Neural cell (in vitro differentiated cells): ENCODE results near the gene PODNL1. TPM values are rescaled to one million over a fixed set of nuclear protein-coding genes. Genes with fewer than 3 reads are reported as not detected.
"Not testable (repeated sequence)": the region's sequence is repeated elsewhere in the genome, so short reads cannot be mapped to it uniquely, and the experiment has no call there.

Experiments used
- H2AFZ ChIP-seq: fragments of 200-600, 300-800 bp; sonication (generic), shearing (Covaris generic); 2 replicates; pipeline ENCODE4 v1.6.0; 2014; ENCODE audit warnings: low read depth, mild to moderate bottlenecking, antibody characterized with exemption, low read length, moderate library complexity
- H3F3A ChIP-seq: fragments of 200-600 bp; shearing (Covaris generic); 2 replicates; pipeline ENCODE4 v1.6.1; 2016; ENCODE audit warnings: mild to moderate bottlenecking, moderate library complexity, mixed read lengths, antibody characterized with exemption, low read length; ENCODE audit not compliant: insufficient read depth, poor library complexity, severe bottlenecking
- H3K27ac ChIP-seq: fragments of 200-600, 300-800 bp; sonication (generic), shearing (Covaris generic); 2 replicates; pipeline ENCODE4 v1.5.1; 2014; ENCODE audit warnings: mild to moderate bottlenecking, low read length, moderate library complexity
- H3K27me3 ChIP-seq: fragments of 300-800, 200-600 bp; sonication (generic), shearing (Covaris generic); 2 replicates; pipeline ENCODE4 v1.6.0; 2014; ENCODE audit warnings: mild to moderate bottlenecking, low read depth, low read length, moderate library complexity; ENCODE audit not compliant: insufficient read depth
- H3K36me3 ChIP-seq: fragments of 300-800, 200-600 bp; sonication (generic), shearing (Covaris generic); 2 replicates; pipeline ENCODE4 v1.5.1; 2014; ENCODE audit warnings: mild to moderate bottlenecking, antibody characterized with exemption, low read length, moderate library complexity; ENCODE audit not compliant: insufficient read depth
- H3K4me2 ChIP-seq: fragments of 300-800, 200-600 bp; sonication (generic), shearing (Covaris generic); 2 replicates; pipeline ENCODE4 v1.6.0; 2014; ENCODE audit warnings: mild to moderate bottlenecking, low read length
- H3K4me3 ChIP-seq: fragments of 300-800, 200-600 bp; sonication (generic), shearing (Covaris generic); 2 replicates; pipeline ENCODE4 v1.5.1; 2014; ENCODE audit warnings: mild to moderate bottlenecking, low read length, moderate library complexity
- H3K79me2 ChIP-seq: fragments of 200-600 bp; shearing (Covaris generic); replicated peaks from 2 replicates; pipeline ENCODE4 v1.6.0; 2014; ENCODE audit warnings: mild to moderate bottlenecking, low read length, moderate library complexity; ENCODE audit not compliant: insufficient read depth
- H3K9ac ChIP-seq: fragments of 300-800, 200-600 bp; sonication (generic), shearing (Covaris generic); 2 replicates; pipeline ENCODE4 v1.6.1; 2016; ENCODE audit warnings: mild to moderate bottlenecking, low read length, mixed read lengths
- H3K9me2 ChIP-seq: fragments of 200-600 bp; shearing (Covaris generic); 2 replicates; pipeline ENCODE4 v1.6.1; 2016; ENCODE audit warnings: mild to moderate bottlenecking, low read length, mixed read lengths; ENCODE audit not compliant: insufficient read depth
- H3K9me3 ChIP-seq: fragments of 200-600, 300-800 bp; sonication (generic), shearing (Covaris generic); 2 replicates; pipeline ENCODE4 v1.6.1; 2016; ENCODE audit warnings: mild to moderate bottlenecking, mixed run types, low read length, moderate library complexity, mixed read lengths
- H4K20me1 ChIP-seq: fragments of 200-600 bp; shearing (Covaris generic); 2 replicates; pipeline ENCODE4 v1.6.1; 2016; ENCODE audit warnings: mild to moderate bottlenecking, mixed run types; ENCODE audit not compliant: insufficient read depth
- EP300 ChIP-seq: fragments of 450-650 bp; conservative IDR thresholded peaks from 2 replicates; pipeline ENCODE4 v1.6.1; 2014; ENCODE audit warnings: antibody characterized with exemption, mild to moderate bottlenecking, moderate library complexity; ENCODE audit not compliant: poor library complexity, severe bottlenecking
- EZH2 ChIP-seq: fragments of 200-600, 300-800 bp; shearing (Covaris generic), sonication (generic); IDR thresholded peaks from 2 replicates; pipeline ENCODE4 v1.6.1; 2014; ENCODE audit warnings: antibody characterized with exemption, low read length, borderline replicate concordance, mild to moderate bottlenecking; ENCODE audit not compliant: insufficient read depth, poor library complexity, severe bottlenecking
- MXI1 ChIP-seq: fragments of 450-650 bp; conservative IDR thresholded peaks from 2 replicates; pipeline ENCODE4 v1.6.1; 2014; ENCODE audit warnings: antibody characterized with exemption, mild to moderate bottlenecking; ENCODE audit not compliant: poor library complexity, severe bottlenecking
- POLR2AphosphoS5 ChIP-seq: IDR thresholded peaks from 2 replicates; pipeline ENCODE4 v1.6.1; 2012
- RAD21 ChIP-seq: fragments of 450-650 bp; conservative IDR thresholded peaks from 2 replicates; pipeline ENCODE4 v1.6.1; 2014; ENCODE audit warnings: antibody characterized with exemption, mild to moderate bottlenecking, moderate library complexity
- REST ChIP-seq: IDR thresholded peaks from 2 replicates; pipeline ENCODE4 v1.6.1; 2012; ENCODE audit warnings: borderline replicate concordance
- SMC3 ChIP-seq: fragments of 450-650 bp; conservative IDR thresholded peaks from 2 replicates; pipeline ENCODE4 v1.6.1; 2014; ENCODE audit warnings: antibody characterized with exemption, mild to moderate bottlenecking, moderate library complexity; ENCODE audit not compliant: poor library complexity
- TAF1 ChIP-seq: IDR thresholded peaks from 2 replicates; pipeline ENCODE4 v1.6.1; 2012; ENCODE audit warnings: low read depth
- polyA plus RNA-seq: library from polyadenylated mRNA; depleted of rRNA; stranded (reverse); fragments of >200 nt; gene quantifications from 2 replicates; pipeline ENCODE4 v1.2.3, GENCODE V29; 2014
- TF ChIP-seq, protein P1 (sequence below): fragments of 450-650 bp; IDR thresholded peaks from 2 replicates; pipeline ENCODE4 v1.5.1; 2014; ENCODE audit warnings: antibody characterized with exemption, mild to moderate bottlenecking, moderate library complexity; ENCODE audit not compliant: poor library complexity, severe bottlenecking

Gene PODNL1
- polyA plus RNA-seq, 1 donor from 2014 or later, result not detected

GRCh38 chr19:13968999-13969398 lies 30.8 kb upstream of the PODNL1 start:
- Histone ChIP-seq H3K36me3 (no peaks in the 10 kb centered on the region), H3K79me2 (no peaks in the 10 kb centered on the region), H3K9me3 (no peaks in the 10 kb centered on the region), H3K27me3 (no peaks in the 10 kb centered on the region), H3F3A (no peaks in the 10 kb centered on the region), H3K9me2 (no peaks in the 10 kb centered on the region), H2AFZ (no peak overlapping the region), H3K9ac (no peak overlapping the region), H4K20me1 (no peaks in the 10 kb centered on the region), H3K4me3 (no peak overlapping the region), H3K4me2 (no peak overlapping the region), H3K27ac (no peak overlapping the region)
- TF ChIP-seq EP300 (no peak), RAD21 (no peak), SMC3 (no peak), POLR2AphosphoS5 (no peak), EZH2 (no peak), MXI1 (no peak), TAF1 (no peak), REST (no peak)
- TF ChIP-seq, protein P1, sequence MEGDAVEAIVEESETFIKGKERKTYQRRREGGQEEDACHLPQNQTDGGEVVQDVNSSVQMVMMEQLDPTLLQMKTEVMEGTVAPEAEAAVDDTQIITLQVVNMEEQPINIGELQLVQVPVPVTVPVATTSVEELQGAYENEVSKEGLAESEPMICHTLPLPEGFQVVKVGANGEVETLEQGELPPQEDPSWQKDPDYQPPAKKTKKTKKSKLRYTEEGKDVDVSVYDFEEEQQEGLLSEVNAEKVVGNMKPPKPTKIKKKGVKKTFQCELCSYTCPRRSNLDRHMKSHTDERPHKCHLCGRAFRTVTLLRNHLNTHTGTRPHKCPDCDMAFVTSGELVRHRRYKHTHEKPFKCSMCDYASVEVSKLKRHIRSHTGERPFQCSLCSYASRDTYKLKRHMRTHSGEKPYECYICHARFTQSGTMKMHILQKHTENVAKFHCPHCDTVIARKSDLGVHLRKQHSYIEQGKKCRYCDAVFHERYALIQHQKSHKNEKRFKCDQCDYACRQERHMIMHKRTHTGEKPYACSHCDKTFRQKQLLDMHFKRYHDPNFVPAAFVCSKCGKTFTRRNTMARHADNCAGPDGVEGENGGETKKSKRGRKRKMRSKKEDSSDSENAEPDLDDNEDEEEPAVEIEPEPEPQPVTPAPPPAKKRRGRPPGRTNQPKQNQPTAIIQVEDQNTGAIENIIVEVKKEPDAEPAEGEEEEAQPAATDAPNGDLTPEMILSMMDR, result no peak

GRCh38 chr19:13968383-13968935 lies 30.2 kb upstream of the PODNL1 start:
- H3F3A ChIP-seq, result no peaks in the 10 kb centered on the region
- H3K9me2 ChIP-seq, result no peaks in the 10 kb centered on the region
- H3K27ac ChIP-seq, result no peak overlapping the region
- no peak for TF ChIP-seq TAF1
- TF ChIP-seq RAD21, result no peak
- no peak for TF ChIP-seq MXI1
- no peak for TF ChIP-seq REST
- TF ChIP-seq EZH2, result no peak
- TF ChIP-seq, protein P1, result no peak
- TF ChIP-seq SMC3, result no peak
- TF ChIP-seq EP300, result no peak
- no peak for TF ChIP-seq POLR2AphosphoS5
- H3K4me3 ChIP-seq, result no peak overlapping the region
- H3K4me2 ChIP-seq, result no peak overlapping the region
- H3K36me3 ChIP-seq, result no peaks in the 10 kb centered on the region
- no peaks in the 10 kb centered on the region for H3K79me2 ChIP-seq
- H3K9ac ChIP-seq, result no peak overlapping the region
- H3K27me3 ChIP-seq, result no peaks in the 10 kb centered on the region
- H4K20me1 ChIP-seq, result no peaks in the 10 kb centered on the region
- H3K9me3 ChIP-seq, result no peaks in the 10 kb centered on the region
- H2AFZ ChIP-seq, result no peak overlapping the region

- H3K27me3 ChIP-seq, H3K27ac ChIP-seq, H3K9ac ChIP-seq, H4K20me1 ChIP-seq, H3K9me2 ChIP-seq, H3K36me3 ChIP-seq, H3K79me2 ChIP-seq, H3K4me3 ChIP-seq, H3F3A ChIP-seq, H3K9me3 ChIP-seq, H3K4me2 ChIP-seq, H2AFZ ChIP-seq: not testable (repeated sequence)
These were observed 29.0 kb upstream of the PODNL1 start for GRCh38 chr19:13967206-13967605.
